GM10248 (cell line): ENCODE data around the gene MAP3K6.

Experiments used
- CTCF ChIA-PET: fragments of 300-600 bp; sonication (Branson Sonifier 250); formaldehyde crosslinking; extraction: SDS; loops from one replicate; lab custom pipeline; 2021; ENCODE audit warnings: antibody characterized with exemption; lab: Yijun Ruan, JAX
- POLR2A ChIA-PET: fragments of 350-650 bp; sonication (Branson Sonifier 250); formaldehyde crosslinking; extraction: SDS; loops from one replicate; lab custom pipeline; 2020; ENCODE audit warnings: antibody characterized with exemption; lab: Yijun Ruan, JAX
- DNase-seq: peaks from one replicate; pipeline ENCODE4 v3.0.0; 2012; ENCODE audit errors: extremely low spot score
- CTCF ChIP-seq: IDR thresholded peaks from 2 replicates; pipeline ENCODE4 v1.5.1; 2012; ENCODE audit warnings: mild to moderate bottlenecking, low read depth; ENCODE audit errors: extremely low read depth, missing control alignments, control extremely low read depth

MAP3K6 gene

GRCh38 chr1:27361553-27361952 is 5.2 kb downstream of the MAP3K6 start:
- ChIA-PET POLR2A (no interaction called here), CTCF (interaction anchor here (1.1 to 2.2 kb wide), 7 partner anchors 11 to 245 kb away, joined by 3 to 16 read pairs (median 6); no protein-coding TSS in a partner anchor)
- no peak for TF ChIP-seq CTCF
- DNase-seq, result no peak

- CTCF ChIA-PET, result interaction anchor here (1.5 to 9.1 kb wide), 5 partner anchors 18 to 246 kb away, joined by 5 to 112 read pairs (median 6); partner anchors contain the start of gene SYTL1
- POLR2A ChIA-PET, result no interaction called here
- no peak for DNase-seq
- no peak for TF ChIP-seq CTCF
Observed at GRCh38 chr1:27361044-27361402, 5.7 kb downstream of the MAP3K6 start.

GRCh38 chr1:27360159-27361043 is 6.4 kb downstream of the MAP3K6 start:
- ChIA-PET POLR2A (interaction anchor here (1.2 kb wide), 1 partner anchor 26 kb away, joined by 4 read pairs; no protein-coding TSS in a partner anchor), CTCF (interaction anchor here (0.8 to 9.1 kb wide), 5 partner anchors 17 to 247 kb away, joined by 3 to 112 read pairs (median 6); partner anchors contain the start of gene SYTL1)
- peak; percentile 74 for DNase-seq
- TF ChIP-seq CTCF, result no peak

- CTCF ChIA-PET, result interaction anchor here (0.8 to 9.1 kb wide), 4 partner anchors 17 to 246 kb away, joined by 3 to 112 read pairs (median 22); partner anchors contain the start of gene SYTL1
- no peak for TF ChIP-seq CTCF
- no peak for DNase-seq
- POLR2A ChIA-PET, result interaction anchor here (1.2 kb wide), 1 partner anchor 26 kb away, joined by 4 read pairs; no protein-coding TSS in a partner anchor
Observed at GRCh38 chr1:27359822-27360158, 7.0 kb downstream of the MAP3K6 start.

- ChIA-PET CTCF (interaction anchor here (0.9 to 9.1 kb wide), 13 partner anchors 10 to 246 kb away, joined by 3 to 112 read pairs (median 17); partner anchors contain the start of genes CD164L2, GPR3, MAP3K6 and SLC9A1), POLR2A (interaction anchor here (1.2 kb wide), 1 partner anchor 25 kb away, joined by 4 read pairs; no protein-coding TSS in a partner anchor)
- no peak for TF ChIP-seq CTCF
- DNase-seq, result no peak
Observed at GRCh38 chr1:27358928-27359313, 7.8 kb downstream of the MAP3K6 start.
